Neural cell (in vitro differentiated cells): ENCODE measurements around the gene SLC22A31. TPM values are rescaled to one million over a fixed set of nuclear protein-coding genes. Genes with fewer than 3 reads are reported as not detected.

Source experiments
- H2AFZ ChIP-seq: fragments of 200-600, 300-800 bp; sonication (generic), shearing (Covaris generic); 2 replicates; pipeline ENCODE4 v1.6.0; 2014; ENCODE audit warnings: low read depth, mild to moderate bottlenecking, antibody characterized with exemption, low read length, moderate library complexity
- H3F3A ChIP-seq: fragments of 200-600 bp; shearing (Covaris generic); 2 replicates; pipeline ENCODE4 v1.6.1; 2016; ENCODE audit warnings: mild to moderate bottlenecking, moderate library complexity, mixed read lengths, antibody characterized with exemption, low read length; ENCODE audit not compliant: insufficient read depth, poor library complexity, severe bottlenecking
- H3K27ac ChIP-seq: fragments of 200-600, 300-800 bp; sonication (generic), shearing (Covaris generic); 2 replicates; pipeline ENCODE4 v1.5.1; 2014; ENCODE audit warnings: mild to moderate bottlenecking, low read length, moderate library complexity
- H3K27me3 ChIP-seq: fragments of 300-800, 200-600 bp; sonication (generic), shearing (Covaris generic); 2 replicates; pipeline ENCODE4 v1.6.0; 2014; ENCODE audit warnings: mild to moderate bottlenecking, low read depth, low read length, moderate library complexity; ENCODE audit not compliant: insufficient read depth
- H3K36me3 ChIP-seq: fragments of 300-800, 200-600 bp; sonication (generic), shearing (Covaris generic); 2 replicates; pipeline ENCODE4 v1.5.1; 2014; ENCODE audit warnings: mild to moderate bottlenecking, antibody characterized with exemption, low read length, moderate library complexity; ENCODE audit not compliant: insufficient read depth
- H3K4me2 ChIP-seq: fragments of 300-800, 200-600 bp; sonication (generic), shearing (Covaris generic); 2 replicates; pipeline ENCODE4 v1.6.0; 2014; ENCODE audit warnings: mild to moderate bottlenecking, low read length
- H3K4me3 ChIP-seq: fragments of 300-800, 200-600 bp; sonication (generic), shearing (Covaris generic); 2 replicates; pipeline ENCODE4 v1.5.1; 2014; ENCODE audit warnings: mild to moderate bottlenecking, low read length, moderate library complexity
- H3K79me2 ChIP-seq: fragments of 200-600 bp; shearing (Covaris generic); replicated peaks from 2 replicates; pipeline ENCODE4 v1.6.0; 2014; ENCODE audit warnings: mild to moderate bottlenecking, low read length, moderate library complexity; ENCODE audit not compliant: insufficient read depth
- H3K9ac ChIP-seq: fragments of 300-800, 200-600 bp; sonication (generic), shearing (Covaris generic); 2 replicates; pipeline ENCODE4 v1.6.1; 2016; ENCODE audit warnings: mild to moderate bottlenecking, low read length, mixed read lengths
- H3K9me2 ChIP-seq: fragments of 200-600 bp; shearing (Covaris generic); 2 replicates; pipeline ENCODE4 v1.6.1; 2016; ENCODE audit warnings: mild to moderate bottlenecking, low read length, mixed read lengths; ENCODE audit not compliant: insufficient read depth
- H3K9me3 ChIP-seq: fragments of 200-600, 300-800 bp; sonication (generic), shearing (Covaris generic); 2 replicates; pipeline ENCODE4 v1.6.1; 2016; ENCODE audit warnings: mild to moderate bottlenecking, mixed run types, low read length, moderate library complexity, mixed read lengths
- H4K20me1 ChIP-seq: fragments of 200-600 bp; shearing (Covaris generic); 2 replicates; pipeline ENCODE4 v1.6.1; 2016; ENCODE audit warnings: mild to moderate bottlenecking, mixed run types; ENCODE audit not compliant: insufficient read depth
- EP300 ChIP-seq: fragments of 450-650 bp; conservative IDR thresholded peaks from 2 replicates; pipeline ENCODE4 v1.6.1; 2014; ENCODE audit warnings: antibody characterized with exemption, mild to moderate bottlenecking, moderate library complexity; ENCODE audit not compliant: poor library complexity, severe bottlenecking
- EZH2 ChIP-seq: fragments of 200-600, 300-800 bp; shearing (Covaris generic), sonication (generic); IDR thresholded peaks from 2 replicates; pipeline ENCODE4 v1.6.1; 2014; ENCODE audit warnings: antibody characterized with exemption, low read length, borderline replicate concordance, mild to moderate bottlenecking; ENCODE audit not compliant: insufficient read depth, poor library complexity, severe bottlenecking
- MXI1 ChIP-seq: fragments of 450-650 bp; conservative IDR thresholded peaks from 2 replicates; pipeline ENCODE4 v1.6.1; 2014; ENCODE audit warnings: antibody characterized with exemption, mild to moderate bottlenecking; ENCODE audit not compliant: poor library complexity, severe bottlenecking
- POLR2AphosphoS5 ChIP-seq: IDR thresholded peaks from 2 replicates; pipeline ENCODE4 v1.6.1; 2012
- RAD21 ChIP-seq: fragments of 450-650 bp; conservative IDR thresholded peaks from 2 replicates; pipeline ENCODE4 v1.6.1; 2014; ENCODE audit warnings: antibody characterized with exemption, mild to moderate bottlenecking, moderate library complexity
- SMC3 ChIP-seq: fragments of 450-650 bp; conservative IDR thresholded peaks from 2 replicates; pipeline ENCODE4 v1.6.1; 2014; ENCODE audit warnings: antibody characterized with exemption, mild to moderate bottlenecking, moderate library complexity; ENCODE audit not compliant: poor library complexity
- TAF1 ChIP-seq: IDR thresholded peaks from 2 replicates; pipeline ENCODE4 v1.6.1; 2012; ENCODE audit warnings: low read depth
- polyA plus RNA-seq: library from polyadenylated mRNA; depleted of rRNA; stranded (reverse); fragments of >200 nt; gene quantifications from 2 replicates; pipeline ENCODE4 v1.2.3, GENCODE V29; 2014
- TF ChIP-seq, protein P1 (sequence below): IDR thresholded peaks from 2 replicates; pipeline ENCODE4 v1.6.1; 2012; ENCODE audit warnings: borderline replicate concordance
- TF ChIP-seq, protein P2 (sequence below): fragments of 450-650 bp; IDR thresholded peaks from 2 replicates; pipeline ENCODE4 v1.5.1; 2014; ENCODE audit warnings: antibody characterized with exemption, mild to moderate bottlenecking, moderate library complexity; ENCODE audit not compliant: poor library complexity, severe bottlenecking

Gene SLC22A31
- polyA plus RNA-seq, 1 donor from 2014 or later = not detected

DNA sequence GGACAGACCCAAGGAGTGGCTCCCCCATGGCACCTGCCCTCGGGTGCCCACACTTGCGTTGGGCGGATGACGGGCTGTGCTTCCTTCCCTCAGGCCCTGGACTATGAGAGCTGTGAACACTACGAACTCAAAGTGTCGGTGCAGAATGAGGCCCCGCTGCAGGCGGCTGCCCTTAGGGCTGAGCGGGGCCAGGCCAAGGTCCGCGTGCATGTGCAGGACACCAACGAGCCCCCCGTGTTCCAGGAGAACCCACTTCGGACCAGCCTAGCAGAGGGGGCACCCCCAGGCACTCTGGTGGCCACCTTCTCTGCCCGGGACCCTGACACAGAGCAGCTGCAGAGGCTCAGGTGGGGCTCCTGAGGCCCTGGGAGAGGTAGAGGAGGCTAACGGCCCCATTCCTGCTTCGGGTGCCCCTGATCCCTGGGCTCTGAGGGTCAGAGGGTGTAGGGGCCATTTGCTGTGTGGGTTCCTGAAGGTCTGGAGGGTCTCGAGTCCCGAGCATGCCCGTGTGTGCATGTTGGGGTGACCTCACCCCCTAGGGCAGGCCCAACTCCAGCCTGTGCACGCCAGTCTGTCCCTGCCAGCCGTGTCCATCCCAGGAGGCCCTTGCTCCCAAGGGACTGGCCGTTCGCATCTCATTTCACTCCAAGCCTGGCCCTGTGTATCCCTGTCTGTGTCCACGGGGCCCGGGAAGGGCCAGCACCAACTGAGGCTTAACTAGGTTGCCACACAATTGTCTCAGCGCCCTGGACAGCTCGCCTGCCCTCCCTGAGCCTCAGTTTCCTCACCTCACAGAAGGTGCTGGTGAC is 10.0 kb downstream of the SLC22A31 start:
- Histone ChIP-seq H3K9me3 (no peaks in the 10 kb centered on the region), H3K36me3 (no peaks in the 10 kb centered on the region), H3K9me2 (no peaks in the 10 kb centered on the region), H2AFZ (no peak overlapping the region), H3K9ac (no peak overlapping the region), H3K4me3 (no peak overlapping the region), H3K27ac (no peak overlapping the region), H3K4me2 (no peak overlapping the region), H3F3A (no peaks in the 10 kb centered on the region), H4K20me1 (no peaks in the 10 kb centered on the region), H3K27me3 (peaks cover 21% of the 10 kb centered on the region), H3K79me2 (no peaks in the 10 kb centered on the region)
- TF ChIP-seq, protein P1, sequence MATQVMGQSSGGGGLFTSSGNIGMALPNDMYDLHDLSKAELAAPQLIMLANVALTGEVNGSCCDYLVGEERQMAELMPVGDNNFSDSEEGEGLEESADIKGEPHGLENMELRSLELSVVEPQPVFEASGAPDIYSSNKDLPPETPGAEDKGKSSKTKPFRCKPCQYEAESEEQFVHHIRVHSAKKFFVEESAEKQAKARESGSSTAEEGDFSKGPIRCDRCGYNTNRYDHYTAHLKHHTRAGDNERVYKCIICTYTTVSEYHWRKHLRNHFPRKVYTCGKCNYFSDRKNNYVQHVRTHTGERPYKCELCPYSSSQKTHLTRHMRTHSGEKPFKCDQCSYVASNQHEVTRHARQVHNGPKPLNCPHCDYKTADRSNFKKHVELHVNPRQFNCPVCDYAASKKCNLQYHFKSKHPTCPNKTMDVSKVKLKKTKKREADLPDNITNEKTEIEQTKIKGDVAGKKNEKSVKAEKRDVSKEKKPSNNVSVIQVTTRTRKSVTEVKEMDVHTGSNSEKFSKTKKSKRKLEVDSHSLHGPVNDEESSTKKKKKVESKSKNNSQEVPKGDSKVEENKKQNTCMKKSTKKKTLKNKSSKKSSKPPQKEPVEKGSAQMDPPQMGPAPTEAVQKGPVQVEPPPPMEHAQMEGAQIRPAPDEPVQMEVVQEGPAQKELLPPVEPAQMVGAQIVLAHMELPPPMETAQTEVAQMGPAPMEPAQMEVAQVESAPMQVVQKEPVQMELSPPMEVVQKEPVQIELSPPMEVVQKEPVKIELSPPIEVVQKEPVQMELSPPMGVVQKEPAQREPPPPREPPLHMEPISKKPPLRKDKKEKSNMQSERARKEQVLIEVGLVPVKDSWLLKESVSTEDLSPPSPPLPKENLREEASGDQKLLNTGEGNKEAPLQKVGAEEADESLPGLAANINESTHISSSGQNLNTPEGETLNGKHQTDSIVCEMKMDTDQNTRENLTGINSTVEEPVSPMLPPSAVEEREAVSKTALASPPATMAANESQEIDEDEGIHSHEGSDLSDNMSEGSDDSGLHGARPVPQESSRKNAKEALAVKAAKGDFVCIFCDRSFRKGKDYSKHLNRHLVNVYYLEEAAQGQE = no peak
- TF ChIP-seq EZH2 = no peak
- TF ChIP-seq, protein P2, sequence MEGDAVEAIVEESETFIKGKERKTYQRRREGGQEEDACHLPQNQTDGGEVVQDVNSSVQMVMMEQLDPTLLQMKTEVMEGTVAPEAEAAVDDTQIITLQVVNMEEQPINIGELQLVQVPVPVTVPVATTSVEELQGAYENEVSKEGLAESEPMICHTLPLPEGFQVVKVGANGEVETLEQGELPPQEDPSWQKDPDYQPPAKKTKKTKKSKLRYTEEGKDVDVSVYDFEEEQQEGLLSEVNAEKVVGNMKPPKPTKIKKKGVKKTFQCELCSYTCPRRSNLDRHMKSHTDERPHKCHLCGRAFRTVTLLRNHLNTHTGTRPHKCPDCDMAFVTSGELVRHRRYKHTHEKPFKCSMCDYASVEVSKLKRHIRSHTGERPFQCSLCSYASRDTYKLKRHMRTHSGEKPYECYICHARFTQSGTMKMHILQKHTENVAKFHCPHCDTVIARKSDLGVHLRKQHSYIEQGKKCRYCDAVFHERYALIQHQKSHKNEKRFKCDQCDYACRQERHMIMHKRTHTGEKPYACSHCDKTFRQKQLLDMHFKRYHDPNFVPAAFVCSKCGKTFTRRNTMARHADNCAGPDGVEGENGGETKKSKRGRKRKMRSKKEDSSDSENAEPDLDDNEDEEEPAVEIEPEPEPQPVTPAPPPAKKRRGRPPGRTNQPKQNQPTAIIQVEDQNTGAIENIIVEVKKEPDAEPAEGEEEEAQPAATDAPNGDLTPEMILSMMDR = no peak
- TF ChIP-seq POLR2AphosphoS5 = no peak
- TF ChIP-seq RAD21 = no peak
- no peak for TF ChIP-seq TAF1
- no peak for TF ChIP-seq EP300
- TF ChIP-seq SMC3 = no peak
- no peak for TF ChIP-seq MXI1

DNA sequence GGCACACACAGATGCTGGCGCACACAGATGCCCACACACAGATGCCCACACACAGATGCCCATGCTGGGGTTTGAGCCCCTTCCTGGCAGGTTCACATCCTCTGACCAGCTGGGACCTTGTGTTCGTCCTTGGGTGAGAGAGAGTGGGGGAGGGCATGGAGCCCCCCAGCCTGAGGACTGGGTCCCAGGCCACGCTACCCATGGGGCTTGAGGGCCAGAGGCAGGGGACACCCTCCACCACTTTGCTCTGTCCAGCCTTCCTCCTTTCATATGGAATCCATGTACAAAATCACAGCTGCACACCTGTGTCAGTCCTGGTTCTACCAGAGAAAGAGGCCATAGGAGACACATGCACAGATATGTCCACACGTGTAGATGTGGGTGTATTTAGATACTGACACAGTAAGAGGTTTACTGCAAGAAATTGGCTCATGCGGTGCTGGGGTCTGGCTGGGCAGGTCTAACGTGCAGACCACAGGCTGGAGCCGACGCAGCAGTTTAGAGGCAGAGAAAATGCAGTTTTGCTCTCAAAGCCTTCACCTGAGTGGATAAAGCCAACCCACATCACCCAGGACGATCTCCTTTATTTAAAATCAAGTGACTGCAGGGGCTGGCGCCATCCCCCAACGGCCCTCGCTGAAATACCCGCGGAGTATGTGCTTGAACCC is 10.8 kb downstream of the SLC22A31 start:
- Histone ChIP-seq H3K27me3 (peaks cover 21% of the 10 kb centered on the region), H4K20me1 (no peaks in the 10 kb centered on the region), H3K79me2 (no peaks in the 10 kb centered on the region), H2AFZ (no peak overlapping the region), H3K27ac (no peak overlapping the region), H3K4me3 (no peak overlapping the region), H3K4me2 (no peak overlapping the region), H3K9me3 (no peaks in the 10 kb centered on the region), H3F3A (no peaks in the 10 kb centered on the region), H3K9me2 (no peaks in the 10 kb centered on the region), H3K36me3 (no peaks in the 10 kb centered on the region), H3K9ac (no peak overlapping the region)
- no peak for TF ChIP-seq SMC3
- TF ChIP-seq, protein P1 = no peak
- TF ChIP-seq, protein P2 = no peak
- no peak for TF ChIP-seq TAF1
- no peak for TF ChIP-seq POLR2AphosphoS5
- no peak for TF ChIP-seq EZH2
- TF ChIP-seq MXI1 = no peak
- no peak for TF ChIP-seq RAD21
- no peak for TF ChIP-seq EP300
